IMR-90 (cell line): Measurements from ENCODE around the gene MB21D2. TPM values are rescaled to one million over a fixed set of nuclear protein-coding genes. Genes with fewer than 3 reads are reported as not detected.

Source experiments
- ATAC-seq: fragments of 200-7000 bp; cut with Tn5 transposase; 2 replicates; pipeline ENCODE4 v1.9.1; 2020; ENCODE audit warnings: low read depth, mild to moderate bottlenecking, moderate library complexity
- BruUV-seq: library from RNA; stranded (reverse); fragments of 400-500 nt; replicated peaks from 2 replicates; lab custom pipeline; 2021; lab: Mats Ljungman, UMichigan
- CTCF ChIA-PET: fragments of 300-600 bp; formaldehyde crosslinking; extraction: SDS; loops from one replicate; lab custom pipeline; 2021; ENCODE audit warnings: antibody characterized with exemption; lab: Yijun Ruan, JAX
- POLR2A ChIA-PET: fragments of 300-600 bp; sonication (Branson Sonifier 250); formaldehyde crosslinking; loops from one replicate; lab custom pipeline; 2022; ENCODE audit warnings: antibody characterized with exemption; ENCODE audit not compliant: unreplicated experiment; lab: Charles Lee
- DNase-seq: peaks from one replicate; pipeline ENCODE4 v3.0.0; 2013
- H2AFZ ChIP-seq: replicated peaks from 2 replicates; pipeline ENCODE3; 2013; ENCODE audit warnings: low read length, mild to moderate bottlenecking; ENCODE audit not compliant: poor library complexity
- H2AK5ac ChIP-seq: 2 replicates; pipeline ENCODE4 v1.6.1; 2013; ENCODE audit warnings: low read depth, low read length, inconsistent platforms
- H2AK9ac ChIP-seq: replicated peaks from 2 replicates; pipeline ENCODE3; 2013; ENCODE audit warnings: mild to moderate bottlenecking, low read depth, low read length, moderate library complexity; ENCODE audit not compliant: poor library complexity
- H2BK120ac ChIP-seq: 2 replicates; pipeline ENCODE4 v1.6.1; 2013; ENCODE audit warnings: low read depth, low read length, inconsistent platforms
- H2BK15ac ChIP-seq: 3 replicates; pipeline ENCODE4 v1.6.1; 2013; ENCODE audit warnings: low read depth, low read length, inconsistent platforms
- H2BK20ac ChIP-seq: 2 replicates; pipeline ENCODE4 v1.6.1; 2013; ENCODE audit warnings: low read depth, mild to moderate bottlenecking, inconsistent platforms, low read length, moderate library complexity
- H2BK5ac ChIP-seq: 2 replicates; pipeline ENCODE4 v1.6.1; 2013; ENCODE audit warnings: mild to moderate bottlenecking, low read depth, low read length, inconsistent platforms; ENCODE audit not compliant: poor library complexity, severe bottlenecking
- H3K14ac ChIP-seq: replicated peaks from 2 replicates; pipeline ENCODE4 v1.6.1; 2013; ENCODE audit warnings: low read depth, low read length, inconsistent platforms
- H3K18ac ChIP-seq: 2 replicates; pipeline ENCODE4 v1.6.1; 2013; ENCODE audit warnings: low read depth, low read length, control low read depth
- H3K23ac ChIP-seq: 2 replicates; pipeline ENCODE4 v1.6.1; 2013; ENCODE audit warnings: low read depth, low read length, inconsistent platforms
- H3K27ac ChIP-seq: 2 replicates; pipeline ENCODE4 v1.5.1; 2013; ENCODE audit warnings: mild to moderate bottlenecking, control low read depth, low read length; ENCODE audit not compliant: insufficient read depth
- H3K27me3 ChIP-seq: 2 replicates; pipeline ENCODE4 v1.6.1; 2013; ENCODE audit warnings: low read length; ENCODE audit not compliant: control insufficient read depth, insufficient read depth
- H3K36me3 ChIP-seq: 2 replicates; pipeline ENCODE4 v1.6.1; 2013; ENCODE audit warnings: low read length, mixed read lengths; ENCODE audit not compliant: control insufficient read depth, insufficient read depth
- H3K4ac ChIP-seq: 2 replicates; pipeline ENCODE4 v1.6.1; 2013; ENCODE audit warnings: low read depth, low read length, inconsistent platforms
- H3K4me1 ChIP-seq: 2 replicates; pipeline ENCODE4 v1.6.1; 2013; ENCODE audit warnings: low read length, mixed read lengths; ENCODE audit not compliant: control insufficient read depth, insufficient read depth
- H3K4me2 ChIP-seq: 2 replicates; pipeline ENCODE4 v1.6.1; 2013; ENCODE audit warnings: low read depth, mild to moderate bottlenecking, control low read depth, low read length, moderate library complexity
- H3K4me3 ChIP-seq: 2 replicates; pipeline ENCODE4 v1.5.1; 2013; ENCODE audit warnings: low read depth, mild to moderate bottlenecking, control low read depth, low read length, moderate library complexity; ENCODE audit not compliant: insufficient read depth
- H3K56ac ChIP-seq: 2 replicates; pipeline ENCODE4 v1.6.1; 2013; ENCODE audit warnings: low read length, inconsistent platforms; ENCODE audit not compliant: insufficient read depth; ENCODE audit errors: extremely low read depth
- H3K79me1 ChIP-seq, 2 experiments: 2 replicates each; pipeline ENCODE4 v1.6.1; 2013; ENCODE audit warnings: low read length in 2 of 2, inconsistent platforms in 1 of 2, low read depth in 1 of 2
- H3K9ac ChIP-seq: 2 replicates; pipeline ENCODE4 v1.6.1; 2013; ENCODE audit warnings: low read depth, low read length, control low read depth
- H3K9me1 ChIP-seq: 2 replicates; pipeline ENCODE4 v1.6.1; 2013; ENCODE audit warnings: low read length, inconsistent platforms; ENCODE audit not compliant: insufficient read depth
- H3K9me3 ChIP-seq: 2 replicates; pipeline ENCODE4 v1.6.1; 2013; ENCODE audit warnings: low read length; ENCODE audit not compliant: control insufficient read depth, insufficient read depth
- H4K20me1 ChIP-seq: 2 replicates; pipeline ENCODE4 v1.6.1; 2013; ENCODE audit warnings: low read length, inconsistent platforms; ENCODE audit not compliant: insufficient read depth
- H4K5ac ChIP-seq: 2 replicates; pipeline ENCODE4 v1.6.1; 2013; ENCODE audit warnings: mild to moderate bottlenecking, low read depth, low read length, control low read depth
- H4K8ac ChIP-seq, 2 experiments: 2 replicates each; pipeline ENCODE4 v1.6.1; 2013; ENCODE audit warnings: low read depth in 2 of 2, low read length in 2 of 2, control low read depth in 1 of 2, inconsistent platforms in 1 of 2
- H4K91ac ChIP-seq: 2 replicates; pipeline ENCODE4 v1.6.1; 2013; ENCODE audit warnings: low read depth, low read length, inconsistent platforms; ENCODE audit not compliant: insufficient read depth
- CEBPB ChIP-seq: IDR thresholded peaks from 2 replicates; pipeline ENCODE4 v1.6.1; 2012; ENCODE audit warnings: low read depth, low read length, improper control_type of control experiment
- CTCF ChIP-seq: conservative IDR thresholded peaks from 2 replicates; pipeline ENCODE4 v1.5.1; 2012; ENCODE audit warnings: mild to moderate bottlenecking, low read depth, low read length, improper control_type of control experiment
- ELK1 ChIP-seq: fragments of 150-350 bp; IDR thresholded peaks from 2 replicates; pipeline ENCODE4 v1.6.1; 2016; ENCODE audit warnings: low read depth, mild to moderate bottlenecking, low read length, moderate library complexity, borderline replicate concordance
- FOS ChIP-seq: fragments of 150-350 bp; IDR thresholded peaks from 2 replicates; pipeline ENCODE4 v1.6.1; 2016; ENCODE audit warnings: low read depth, low read length
- MAFK ChIP-seq: IDR thresholded peaks from 2 replicates; pipeline ENCODE4 v1.6.1; 2012; ENCODE audit warnings: low read depth, low read length, improper control_type of control experiment
- MXI1 ChIP-seq: IDR thresholded peaks from 2 replicates; pipeline ENCODE4 v1.6.1; 2012; ENCODE audit warnings: low read depth, mild to moderate bottlenecking, low read length, moderate library complexity, borderline replicate concordance
- NFE2L2 ChIP-seq: fragments of 150-350 bp; IDR thresholded peaks from 2 replicates; pipeline ENCODE4 v1.6.1; 2016; ENCODE audit warnings: low read depth, mild to moderate bottlenecking, low read length
- RAD21 ChIP-seq: IDR thresholded peaks from 2 replicates; pipeline ENCODE4 v1.6.1; 2012; ENCODE audit warnings: low read length, improper control_type of control experiment
- RCOR1 ChIP-seq: IDR thresholded peaks from 2 replicates; pipeline ENCODE4 v1.6.1; 2012; ENCODE audit warnings: mild to moderate bottlenecking, low read length, improper control_type of control experiment; ENCODE audit not compliant: insufficient replicate concordance
- USF2 ChIP-seq: fragments of 150-350 bp; IDR thresholded peaks from 2 replicates; pipeline ENCODE4 v1.6.1; 2017; ENCODE audit warnings: mild to moderate bottlenecking, antibody characterized with exemption, low read length, low read depth
- WGBS, 2 experiments: methylation state at CpG; one replicate each; pipeline versions ENCODE4 v1.1.5 to v1.1.7; 2013; ENCODE audit warnings: missing lambda C conversion rate in 2 of 2; ENCODE audit not compliant: insufficient read length in 1 of 2; ENCODE audit errors: extremely low coverage in 2 of 2; 5-methylcytosine and 5-hydroxymethylcytosine counted together
- dilution Hi-C: fragments of 300-500 bp; cut with HindIII; formaldehyde crosslinking; loops from one replicate; pipeline ENCODE4 v1.14.3; 2018; ENCODE audit warnings: low sequenced_read_pairs; ENCODE audit not compliant: unreplicated experiment
- in situ Hi-C: fragments of 300-500 bp; cut with MboI; formaldehyde crosslinking; loops from 3 replicates; pipeline ENCODE4 v1.14.3; 2019; ENCODE audit warnings: low sequenced_read_pairs, inconsistent platforms, mixed read lengths
- intact Hi-C: fragments of 100-400 bp; cut with micrococcal nuclease; formaldehyde crosslinking; loops from 2 replicates; pipeline ENCODE4 v1.10.0; 2022
- polyA plus RNA-seq, 3 experiments: library from polyadenylated mRNA; depleted of rRNA; stranded (reverse); fragments of >200 nt; gene quantifications; 2 replicates each; pipeline ENCODE4 v1.2.3, GENCODE V29; 2012; ENCODE audit warnings: low replicate concordance in 1 of 3
- total RNA-seq: library from RNA; depleted of rRNA; stranded (reverse); fragments of >200 nt; gene quantifications from 2 replicates; pipeline ENCODE4 v1.2.3, GENCODE V29; 2012

Gene MB21D2
- total and polyA plus RNA-seq, 2 of the 4 experiments (the other 2 are of a cell fraction) = 13.6 to 44.8 TPM

- in situ Hi-C loops = no loop called here
- Histone ChIP-seq H3K36me3 (no peaks in the 10 kb centered on the region), H3K14ac (no peak overlapping the region), H4K91ac (no peak overlapping the region), H3K79me1 (peaks cover 39 to 44% of the 10 kb centered on the region in 2 experiments), H2AFZ (no peak overlapping the region), H3K4me2 (no peak overlapping the region), H3K9me1 (peaks cover 11% of the 10 kb centered on the region; the same call in 1 of the 2 replicates), H2AK5ac (no peak overlapping the region), H2BK15ac (no peak overlapping the region), H3K9ac (no peak overlapping the region), H3K4ac (no peak overlapping the region), H3K18ac (no peak overlapping the region), H3K56ac (no peak overlapping the region), H4K8ac (no peak overlapping the region), H3K4me1 (no peaks in the 10 kb centered on the region), H3K23ac (peak overlapping the region; percentile 7; the same call in 1 of the 2 replicates), H3K9me3 (no peaks in the 10 kb centered on the region), H2BK5ac (no peak overlapping the region), H2BK20ac (no peak overlapping the region), H2BK120ac (no peak overlapping the region), H3K27me3 (no peaks in the 10 kb centered on the region), H4K20me1 (peaks cover 14% of the 10 kb centered on the region; the same call in 1 of the 2 replicates), H2AK9ac (no peak overlapping the region), H3K4me3 (no peak overlapping the region), H3K27ac (no peak overlapping the region), H4K5ac (no peak overlapping the region)
- DNase-seq (no peak), ATAC-seq (no peak)
- intact Hi-C loops = no loop called here
- no CpG with 5 or more reads among the region's 6 CpGs for WGBS, 2 experiments
- no peak for TF ChIP-seq FOS
- TF ChIP-seq NFE2L2 = no peak
- no peak for TF ChIP-seq CEBPB
- no peak for TF ChIP-seq MAFK
- no peak for TF ChIP-seq CTCF
- TF ChIP-seq MXI1 = no peak
- no peak for TF ChIP-seq USF2
- no peak for TF ChIP-seq ELK1
- TF ChIP-seq RCOR1 = no peak
- TF ChIP-seq RAD21 = no peak
- no TSS peak for BruUV-seq
- ChIA-PET POLR2A (no interaction called here), CTCF (no interaction called here)
- dilution Hi-C loops = no loop called here
Measured at GRCh38 chr3:192805711-192806110, 111.9 kb downstream of the MB21D2 start.
